Pons (tissue), 1 donor: ENCODE results near the gene TCEA3.
A peak's percentile ranks its signal among the peaks of the same experiment; 100 is the strongest.

Experiments
- DNase-seq: peaks from one replicate; pipeline ENCODE4 v3.0.0-alpha.2; 2016; ENCODE audit warnings: low spot score

Gene TCEA3

GRCh38 chr1:23446661-23447310 lies 22.2 kb upstream of the TCEA3 start:
- DNase-seq = peak; percentile 44

- no peak for DNase-seq
Observed at GRCh38 chr1:23444596-23445390, 20.2 kb upstream of the TCEA3 start.

GRCh38 chr1:23444104-23444533 lies 19.6 kb upstream of the TCEA3 start:
- DNase-seq = no peak

GRCh38 chr1:23442751-23443150 lies 18.2 kb upstream of the TCEA3 start:
- no peak for DNase-seq

- DNase-seq = no peak
Observed at GRCh38 chr1:23441446-23442148, 17.0 kb upstream of the TCEA3 start.

GRCh38 chr1:23438545-23438944 lies 14.0 kb upstream of the TCEA3 start:
- DNase-seq = no peak

- DNase-seq = no peak
Observed at GRCh38 chr1:23437355-23437664, 12.8 kb upstream of the TCEA3 start.

GRCh38 chr1:23436520-23437354 lies 12.2 kb upstream of the TCEA3 start:
- no peak for DNase-seq

- DNase-seq = no peak
Observed at GRCh38 chr1:23434260-23434775, 9.8 kb upstream of the TCEA3 start.

- no peak for DNase-seq
Observed at GRCh38 chr1:23433122-23433521, 8.6 kb upstream of the TCEA3 start.

- DNase-seq = no peak
Observed at GRCh38 chr1:23431431-23431830, 6.9 kb upstream of the TCEA3 start.

- no peak for DNase-seq
Observed at GRCh38 chr1:23430803-23431202, 6.3 kb upstream of the TCEA3 start.

GRCh38 chr1:23428136-23428905 lies 3.8 kb upstream of the TCEA3 start:
- no peak for DNase-seq

GRCh38 chr1:23427550-23427949 lies 3.0 kb upstream of the TCEA3 start:
- DNase-seq = no peak

GRCh38 chr1:23426828-23427227 lies 2.3 kb upstream of the TCEA3 start:
- DNase-seq = no peak

GRCh38 chr1:23425193-23425494 lies 596 bp upstream of the TCEA3 start:
- DNase-seq = no peak

- DNase-seq = no peak
Observed at GRCh38 chr1:23423415-23424292, 894 bp downstream of the TCEA3 start.

- no peak for DNase-seq
Observed at GRCh38 chr1:23422941-23423340, 1.6 kb downstream of the TCEA3 start.

GRCh38 chr1:23422241-23422877 lies 2.2 kb downstream of the TCEA3 start:
- DNase-seq = no peak

GRCh38 chr1:23421753-23422240 lies 2.8 kb downstream of the TCEA3 start:
- peak; percentile 55 for DNase-seq
